Measurements from ENCODE around the gene CEP97.
"Not testable (repeated sequence)": the region's sequence is repeated elsewhere in the genome, so short reads cannot be mapped to it uniquely, and the experiment has no call there.

The CEP97 gene

DNA sequence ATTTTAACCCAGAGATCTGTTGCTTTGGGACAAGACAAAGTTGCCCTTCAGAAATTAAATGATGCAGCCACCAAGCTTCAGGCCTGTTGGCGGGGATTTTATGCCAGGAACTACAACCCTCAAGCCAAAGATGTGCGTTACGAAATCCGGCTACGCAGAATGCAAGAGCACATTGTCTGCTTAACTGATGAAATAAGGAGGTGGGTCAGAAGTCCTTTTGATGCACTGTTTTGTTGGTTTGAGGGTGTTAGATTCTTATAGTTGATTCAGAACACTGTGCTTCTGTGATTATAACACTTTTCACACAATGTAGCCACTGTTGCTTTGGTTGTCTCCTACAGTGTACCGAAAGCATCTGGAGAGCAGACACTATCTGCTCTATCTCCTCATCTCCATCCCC, 33.8 kb downstream of the CEP97 start:
- no peak for DNase-seq (ENCODE audit: low read depth in 4 of 4, low spot score in 1 of 4)

DNA sequence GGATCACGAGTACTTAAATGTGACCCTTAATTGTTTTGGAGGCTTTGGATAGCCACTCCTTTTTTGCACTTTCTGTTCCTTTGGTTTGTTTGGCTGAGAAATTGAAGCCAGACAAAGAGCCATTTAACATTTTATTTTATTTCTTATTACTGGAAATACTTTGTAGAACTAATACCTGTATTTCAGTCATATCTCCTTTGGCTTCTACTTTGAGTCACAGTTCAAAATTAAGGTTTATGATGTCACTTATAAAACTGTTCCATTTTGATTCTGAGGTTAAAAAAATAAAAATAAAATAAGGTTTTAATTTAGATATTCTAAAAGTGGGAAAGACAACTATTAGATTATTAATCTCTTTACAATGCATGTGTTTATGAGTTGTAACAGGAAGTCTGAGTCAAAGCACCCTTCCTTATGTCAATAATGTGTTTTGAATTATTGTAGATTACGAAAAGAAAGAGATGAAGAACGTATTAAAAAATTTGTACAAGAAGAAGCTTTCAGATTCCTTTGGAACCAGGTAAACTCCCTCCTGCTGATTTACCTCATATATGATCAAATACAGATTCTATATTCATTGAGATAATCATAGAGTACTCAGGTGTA, 37.7 kb downstream of the CEP97 start:
- DNase-seq (ENCODE audit: low read depth in 4 of 4, low spot score in 1 of 4) = no peak

DNA sequence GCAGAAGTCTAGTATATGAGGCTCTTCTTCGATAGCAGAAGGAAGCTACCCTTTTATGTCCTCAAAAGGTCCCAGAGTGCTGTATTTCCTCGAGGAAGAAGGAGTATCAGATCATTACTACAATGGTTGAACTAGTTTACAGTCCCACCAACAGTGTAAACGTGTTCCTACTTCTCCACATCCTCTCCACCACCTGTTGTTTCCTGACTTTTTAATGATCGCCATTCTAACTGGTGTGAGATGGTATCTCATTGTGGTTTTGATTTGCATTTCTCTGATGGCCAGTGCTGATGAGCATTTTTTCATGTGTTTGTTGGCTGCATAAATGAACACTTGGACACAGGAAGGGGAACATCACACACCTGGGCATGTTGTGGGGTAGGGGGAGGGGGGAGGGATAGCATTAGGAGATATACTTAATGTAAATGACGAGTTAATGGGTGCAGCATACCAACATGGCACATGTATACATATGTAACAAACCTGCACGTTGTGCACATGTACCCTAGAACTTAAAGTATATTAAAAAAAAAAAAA, 53.4 kb downstream of the CEP97 start:
- not testable (repeated sequence) for DNase-seq (ENCODE audit: low read depth in 4 of 4, low spot score in 1 of 4)

DNA sequence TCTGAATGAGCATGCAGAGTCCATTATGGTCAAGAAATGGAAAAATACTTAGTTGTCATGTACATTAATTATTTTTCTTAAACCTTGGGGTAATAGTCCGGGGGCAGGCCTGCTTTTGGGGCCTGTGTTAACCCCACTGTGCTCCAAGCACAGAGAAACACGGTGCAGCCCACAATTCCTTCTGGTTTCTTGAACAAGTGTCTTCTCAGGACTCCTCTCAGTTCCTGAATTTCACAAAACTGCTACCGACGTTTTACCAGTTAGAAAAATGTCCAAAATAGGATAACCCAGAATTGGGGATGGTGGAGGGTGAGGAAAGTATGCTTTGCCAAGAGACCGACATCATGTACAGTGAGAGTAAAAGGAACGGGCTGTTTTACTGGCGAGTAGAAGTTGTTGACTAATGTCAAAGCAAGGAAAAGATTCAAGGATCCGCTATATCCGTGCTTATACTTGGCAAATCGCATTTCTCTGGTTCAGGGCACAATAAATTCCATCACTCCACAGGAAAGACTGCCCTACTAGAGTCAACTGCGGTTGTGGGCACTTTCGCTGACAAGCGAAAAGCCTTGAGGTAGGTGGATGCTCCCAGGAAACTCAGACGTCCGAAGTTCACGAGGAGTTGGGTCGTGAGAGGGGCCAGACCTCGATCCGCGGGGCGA, 54.1 kb downstream of the CEP97 start:
- DNase-seq (ENCODE audit: low read depth in 4 of 4, low spot score in 1 of 4) = no peak

DNA sequence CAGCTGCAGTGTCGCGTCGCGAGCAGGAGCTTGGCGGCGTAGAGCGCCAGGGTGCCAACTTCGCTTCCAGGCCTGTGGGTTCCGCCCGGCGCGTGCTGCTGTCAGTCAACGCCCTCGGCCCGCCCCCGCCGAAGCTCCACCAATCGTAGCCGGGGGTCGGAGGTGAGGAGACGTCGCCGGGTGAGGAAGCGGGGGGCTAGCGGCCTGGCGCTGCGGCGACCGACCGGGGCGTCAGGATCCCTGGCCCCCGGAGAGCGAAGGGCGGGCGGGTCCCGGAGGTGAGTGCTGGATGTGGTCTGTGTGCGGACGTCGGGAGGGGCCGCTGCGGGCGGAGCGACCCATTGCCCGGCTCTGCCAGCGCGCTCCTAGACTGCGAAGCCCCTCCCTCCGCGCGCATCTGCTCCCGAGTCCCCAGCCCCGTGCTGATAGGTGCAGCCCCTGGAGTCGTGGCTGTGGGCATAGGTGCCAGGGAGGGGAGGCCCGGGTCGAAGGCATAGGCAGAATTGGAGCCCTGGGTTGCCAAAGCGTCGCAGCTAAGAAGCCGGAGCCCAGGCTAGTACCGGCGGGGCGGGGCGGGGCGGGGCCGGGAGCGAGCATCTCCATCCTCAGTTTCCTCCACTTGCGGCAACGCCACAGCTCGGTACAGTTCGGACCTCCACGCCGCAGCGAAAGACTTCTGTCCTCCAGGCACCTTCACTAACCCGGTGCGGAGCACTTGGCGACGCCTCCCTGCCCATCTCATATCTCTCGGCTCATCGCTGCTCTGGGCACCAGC, 54.8 kb downstream of the CEP97 start, which contains the start of gene NXPE3:
NXPE3 (plus strand) TSS at position 165 of the 775 bp plus-strand sequence. CDS start 6,386 bp downstream, outside the sequence.
- DNase-seq (ENCODE audit: low read depth in 4 of 4, low spot score in 1 of 4) = peak; percentile 87 to 94 (median 90)

DNA sequence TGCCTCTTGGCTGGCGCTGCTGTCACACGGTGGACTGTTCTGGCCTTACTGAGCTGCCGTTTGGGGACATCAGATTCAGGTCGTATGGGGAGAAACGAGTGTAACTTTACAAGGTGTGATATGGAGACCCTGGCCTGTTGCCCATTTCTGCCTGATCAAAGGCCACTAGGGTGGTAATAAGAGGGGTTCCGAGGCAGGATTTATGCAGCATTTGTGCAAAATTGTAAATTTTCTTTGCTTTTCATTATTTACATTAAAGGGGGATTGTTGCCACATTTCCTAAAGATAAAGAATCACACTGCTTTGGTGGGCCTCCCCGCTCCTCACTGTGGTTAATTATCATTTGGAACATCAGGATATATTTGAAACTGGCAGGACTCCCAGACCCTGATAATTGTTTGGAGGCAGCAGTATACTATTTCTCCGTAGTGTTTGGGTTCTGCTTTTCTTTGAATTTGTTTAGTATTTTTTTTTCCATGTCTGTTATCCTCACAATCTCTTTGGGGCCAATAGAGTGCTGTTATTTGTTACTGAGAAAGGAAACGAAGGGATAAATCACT, 55.5 kb downstream of the CEP97 start:
- DNase-seq (ENCODE audit: low read depth in 4 of 4, low spot score in 1 of 4) = peak in 1 of 4 experiments; percentile 6

DNA sequence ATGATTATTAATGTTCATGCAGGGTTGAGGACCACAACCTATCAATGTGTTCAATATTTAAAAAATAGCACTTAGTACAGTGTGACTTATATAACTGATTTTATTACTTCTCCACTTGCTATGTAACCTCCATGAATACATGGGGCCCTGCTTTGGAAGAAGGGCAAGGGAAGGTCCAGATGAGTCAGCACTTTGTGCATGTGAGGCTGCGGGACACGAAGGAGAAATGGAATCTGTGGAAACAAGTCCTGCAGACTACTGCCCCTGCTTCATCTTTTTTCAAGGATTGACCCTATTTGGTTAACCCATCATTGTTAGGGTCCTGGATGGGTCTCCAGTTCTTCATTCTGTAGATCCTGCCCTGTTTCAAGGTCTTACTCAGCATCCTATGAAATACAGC, 56.2 kb downstream of the CEP97 start:
- no peak for DNase-seq (ENCODE audit: low read depth in 4 of 4, low spot score in 1 of 4)

DNA sequence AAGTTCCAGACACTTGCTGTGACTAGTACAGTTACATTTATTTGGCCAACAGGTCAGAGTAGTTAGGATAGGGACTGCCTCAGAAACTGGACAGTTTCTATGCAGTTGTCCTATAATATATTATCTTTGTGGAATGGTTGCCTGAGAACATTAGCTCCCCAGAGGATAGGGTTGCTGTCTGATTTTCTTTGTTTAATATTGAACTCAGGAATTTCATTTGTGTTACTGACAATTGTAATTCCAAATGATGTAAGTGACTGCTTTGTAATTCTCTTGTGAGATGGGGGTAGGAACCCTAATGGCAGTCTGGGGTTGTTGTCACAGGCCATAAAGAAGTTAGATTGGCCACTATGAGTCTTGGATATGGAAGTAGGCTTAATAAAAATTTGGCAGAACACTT, 56.8 kb downstream of the CEP97 start:
- DNase-seq (ENCODE audit: low read depth in 4 of 4, low spot score in 1 of 4) = no peak

DNA sequence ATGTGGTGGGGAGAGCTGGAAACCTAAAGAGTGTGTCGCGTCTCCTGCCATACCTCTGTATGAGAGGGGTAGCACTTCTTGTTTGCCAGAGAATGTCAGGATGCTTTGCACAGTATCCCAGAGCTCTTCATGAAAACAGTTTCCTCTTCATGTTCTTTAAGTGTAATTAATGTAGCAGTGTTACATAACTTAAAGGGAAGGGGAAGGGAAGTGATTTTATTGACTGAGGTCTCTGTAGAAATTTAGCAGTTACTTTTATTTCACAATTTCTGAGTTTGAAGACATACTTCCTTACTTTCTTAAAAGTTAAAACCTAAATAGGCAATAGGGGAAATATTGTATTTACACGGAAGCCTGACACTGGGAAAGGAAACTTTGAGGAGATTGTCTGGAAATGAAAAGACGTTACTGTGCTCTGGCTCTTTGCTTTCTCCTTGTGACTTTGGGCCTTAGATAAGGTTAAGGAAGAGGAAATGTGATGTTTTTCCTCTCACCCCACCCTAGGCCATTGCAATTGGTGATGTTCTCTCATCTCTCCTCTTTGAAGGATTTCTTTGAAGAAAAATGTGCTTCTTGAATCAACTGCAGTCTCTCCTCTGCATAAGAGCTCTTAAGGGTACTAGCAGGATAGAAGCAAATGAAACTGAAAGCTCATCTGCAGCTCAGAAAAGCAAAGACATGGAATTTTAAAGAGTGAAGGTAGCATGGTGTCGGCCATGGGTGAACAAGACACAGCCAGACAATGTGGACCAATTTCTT, 60.6 kb downstream of the CEP97 start:
- DNase-seq (ENCODE audit: low read depth in 4 of 4, low spot score in 1 of 4) = no peak

DNA sequence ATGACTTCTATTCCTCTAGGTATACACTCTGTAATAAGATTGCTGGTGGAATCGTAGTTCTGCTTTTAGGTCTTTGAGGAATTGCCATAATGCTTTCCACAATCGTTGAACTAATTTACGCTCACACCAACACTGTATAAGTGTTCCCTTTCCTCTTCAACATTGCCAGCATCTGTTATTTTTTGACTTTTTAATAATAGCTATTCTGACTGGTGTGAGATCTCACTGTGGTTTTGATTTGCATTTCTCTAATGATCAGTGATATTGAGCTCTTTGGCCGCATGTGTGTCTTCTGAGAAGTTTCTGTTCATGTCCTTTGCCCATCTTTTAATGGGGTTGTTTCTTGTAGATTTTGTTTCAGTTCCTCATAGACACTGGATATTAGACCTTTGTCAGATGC, 67.4 kb downstream of the CEP97 start:
- no peak for DNase-seq (ENCODE audit: low read depth in 4 of 4, low spot score in 1 of 4)

DNA sequence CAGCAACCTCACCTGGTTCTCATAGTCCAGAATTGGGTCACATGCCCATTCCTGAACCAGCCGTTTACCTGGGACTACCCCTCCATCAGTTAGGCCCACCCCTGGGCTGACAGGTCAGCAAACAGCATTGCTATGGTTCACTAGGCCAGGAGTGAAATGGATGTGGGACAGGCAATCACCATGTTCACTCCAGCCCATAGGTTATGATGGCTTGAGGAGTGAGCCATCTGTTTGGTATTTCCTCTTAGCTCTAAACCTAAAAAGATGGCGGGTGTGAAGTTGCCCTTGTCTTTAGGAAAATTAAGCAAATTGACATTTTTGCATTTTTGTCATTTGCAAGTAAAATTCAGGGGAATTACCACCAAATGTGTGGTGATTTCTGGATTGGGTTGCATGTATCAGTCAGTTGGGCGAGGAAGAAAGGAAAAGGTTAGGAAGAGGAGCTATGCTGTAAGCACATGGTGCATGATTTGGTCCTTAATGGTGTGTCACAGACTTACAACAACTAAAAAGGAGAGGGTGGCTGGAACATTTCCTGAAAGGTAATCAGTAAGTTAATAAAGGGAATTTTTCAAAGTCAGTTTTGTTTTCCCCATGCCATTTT, 71.8 kb downstream of the CEP97 start:
- DNase-seq (ENCODE audit: low read depth in 4 of 4, low spot score in 1 of 4) = no peak

DNA sequence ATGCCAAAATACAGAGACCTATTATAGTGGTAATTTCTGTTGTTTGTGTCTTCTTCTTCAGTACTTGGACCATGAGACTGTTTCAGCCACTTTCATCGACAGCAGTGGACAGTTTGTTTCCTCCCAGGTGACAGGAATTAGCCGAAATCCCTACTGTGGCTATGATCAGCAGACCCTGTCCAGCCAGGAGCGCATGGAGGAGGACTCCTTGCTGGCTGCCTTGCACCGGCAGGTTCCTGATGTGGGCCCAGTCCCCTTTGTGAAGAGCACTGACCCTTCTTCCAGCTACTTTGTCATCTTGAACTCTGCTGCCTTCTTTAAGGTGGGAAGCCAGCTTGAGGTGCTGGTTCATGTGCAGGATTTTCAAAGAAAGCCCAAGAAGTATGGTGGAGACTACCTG, 76.8 kb downstream of the CEP97 start:
- no peak for DNase-seq (ENCODE audit: low read depth in 4 of 4, low spot score in 1 of 4)

DNA sequence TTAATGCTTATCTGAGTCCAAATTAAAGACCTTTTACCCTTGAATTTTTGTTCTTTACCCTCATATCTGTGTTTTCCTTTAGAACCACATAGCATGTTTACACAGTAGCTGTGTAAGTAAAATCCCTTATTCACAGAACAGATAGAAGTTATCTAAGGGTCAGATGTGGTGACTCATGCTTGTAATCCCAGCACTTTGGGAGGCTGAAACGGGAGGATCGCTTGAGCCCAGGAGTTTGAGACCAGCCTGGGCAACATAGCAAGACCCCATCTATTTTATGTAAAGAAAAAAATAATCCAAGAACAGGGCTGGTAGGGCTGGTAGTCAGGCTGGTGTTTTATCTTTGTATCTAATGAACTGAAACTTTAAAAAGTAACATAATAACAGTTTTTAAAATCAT, 77.8 kb downstream of the CEP97 start:
- no peak for DNase-seq (ENCODE audit: low read depth in 4 of 4, low spot score in 1 of 4)

DNA sequence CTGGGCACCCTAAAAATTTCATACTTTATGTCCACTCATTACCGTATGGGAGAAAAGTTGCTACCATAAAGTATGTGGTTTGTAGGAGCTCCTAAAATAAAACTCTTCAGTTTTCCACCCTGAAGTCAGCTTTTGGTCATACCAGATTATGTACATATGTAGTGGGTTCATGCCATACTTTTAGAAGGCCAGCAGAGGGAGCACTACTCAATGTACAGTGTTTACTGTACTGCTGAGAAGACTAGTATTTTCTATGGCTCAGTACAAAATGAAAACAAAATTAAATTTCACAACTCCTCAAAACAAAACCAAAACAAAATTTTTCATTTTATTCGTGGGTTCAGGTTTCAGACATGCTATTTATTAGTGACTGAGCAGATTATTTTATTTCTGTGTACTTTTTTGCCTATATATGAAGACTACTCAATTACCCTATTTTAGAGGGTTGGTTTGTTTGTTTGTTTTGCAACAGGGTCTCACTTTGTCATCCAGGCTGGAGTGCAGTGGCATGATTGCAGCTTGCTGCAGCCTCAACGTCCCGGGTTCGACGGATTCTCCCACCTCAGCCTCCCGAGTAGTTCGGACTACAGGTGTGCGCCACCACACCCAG, 78.9 kb downstream of the CEP97 start:
- DNase-seq (ENCODE audit: low read depth in 4 of 4, low spot score in 1 of 4) = peak in 3 of 4 experiments; percentile 23 to 34 (median 31)

DNA sequence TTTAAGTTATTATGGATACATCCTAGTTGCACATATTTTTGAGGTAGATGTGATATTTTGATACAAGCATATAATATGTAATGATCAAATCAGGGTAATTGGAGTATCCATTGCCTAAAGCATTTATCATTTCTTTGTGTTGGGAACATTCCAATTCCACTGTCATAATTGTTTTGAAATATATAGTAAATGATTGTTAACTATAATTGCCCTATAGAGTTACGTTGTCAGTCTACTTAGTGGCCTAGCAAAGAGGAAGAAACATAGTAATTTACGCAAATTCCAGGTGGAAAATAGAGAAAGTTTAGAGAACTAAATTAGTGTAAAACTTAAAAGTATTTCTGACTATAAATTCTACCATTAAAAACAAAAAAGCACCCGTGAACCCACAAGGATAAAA, 79.5 kb downstream of the CEP97 start:
- DNase-seq (ENCODE audit: low read depth in 4 of 4, low spot score in 1 of 4) = no peak

DNA sequence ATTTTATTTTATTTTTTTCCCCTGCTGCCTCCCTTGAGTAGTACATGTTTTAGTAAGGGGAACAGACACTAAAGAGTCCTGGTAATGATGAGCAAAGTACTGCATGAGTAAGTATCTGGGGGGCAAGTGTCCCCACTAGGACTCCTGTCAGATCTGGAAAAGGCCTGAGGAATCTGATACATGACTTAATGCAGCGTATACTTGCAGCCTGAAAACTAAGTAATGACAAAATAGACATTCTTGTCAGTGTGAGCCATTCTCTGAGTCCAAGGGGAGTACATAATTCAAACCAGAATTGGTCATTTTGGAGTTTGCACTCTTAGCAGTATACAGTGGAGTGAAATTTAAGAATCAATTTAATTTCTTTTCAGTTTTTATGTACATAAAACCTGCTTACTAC, 82.1 kb downstream of the CEP97 start:
- no peak for DNase-seq (ENCODE audit: low read depth in 4 of 4, low spot score in 1 of 4)

DNA sequence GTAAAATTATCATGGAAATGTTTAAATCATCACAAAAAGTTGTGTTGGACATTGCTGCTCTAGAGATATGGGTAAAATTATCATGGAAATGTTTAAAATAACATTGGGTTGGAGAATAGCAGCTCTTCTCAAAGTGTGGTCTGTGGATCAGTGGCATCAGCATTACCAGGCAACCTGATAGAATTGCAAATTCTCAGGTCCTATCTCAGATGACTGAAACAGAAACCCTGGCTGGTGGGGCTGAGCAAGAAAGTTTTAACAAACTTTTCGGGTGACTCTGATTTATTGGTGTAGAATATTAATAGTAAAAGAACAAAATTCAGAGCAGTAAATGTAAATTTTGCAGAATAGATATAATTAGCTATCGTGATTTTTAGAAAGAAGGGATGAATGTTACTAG, 83.5 kb downstream of the CEP97 start:
- no peak for DNase-seq (ENCODE audit: low read depth in 4 of 4, low spot score in 1 of 4)

DNA sequence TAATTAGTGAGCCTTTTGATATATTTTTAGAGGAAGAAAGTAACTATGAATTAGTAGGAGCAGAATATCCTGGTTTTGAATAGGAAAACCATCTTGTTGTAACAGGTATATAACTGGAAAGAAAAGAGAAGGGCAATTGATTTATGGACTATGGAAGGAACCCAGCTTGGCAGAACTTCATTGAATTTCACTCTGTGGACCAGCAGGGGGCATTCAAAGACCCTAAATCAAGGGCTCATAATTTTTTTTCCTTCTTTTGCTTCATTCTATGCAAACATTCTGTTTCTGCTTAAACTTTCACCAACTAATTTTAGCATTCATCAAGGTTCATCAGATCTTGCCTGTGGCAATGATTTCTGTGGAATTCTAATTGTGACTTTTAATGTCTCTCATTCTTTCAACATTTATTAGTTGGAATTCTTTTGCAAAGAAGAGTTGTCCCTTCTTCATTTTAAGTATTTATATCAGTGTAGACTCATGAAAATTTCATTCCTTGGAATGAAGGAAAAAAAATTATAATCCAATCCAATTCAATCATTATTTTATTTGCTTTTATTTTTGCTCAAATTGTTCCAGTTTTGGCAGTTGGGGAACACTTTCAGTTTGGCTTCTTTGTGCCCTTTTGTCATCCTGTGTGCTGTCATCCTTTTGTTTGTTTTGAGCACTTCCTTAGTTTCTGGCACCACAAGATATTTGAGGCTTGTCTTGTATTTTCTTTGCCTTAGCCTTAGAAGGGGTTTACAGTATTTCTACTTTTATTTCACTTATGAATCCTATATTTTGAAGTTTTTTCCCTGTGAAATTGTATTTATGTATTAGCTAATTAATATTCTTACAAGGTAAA, 85.0 kb downstream of the CEP97 start:
- peak in 1 of 4 experiments; percentile 13 for DNase-seq (ENCODE audit: low read depth in 4 of 4, low spot score in 1 of 4)

DNA sequence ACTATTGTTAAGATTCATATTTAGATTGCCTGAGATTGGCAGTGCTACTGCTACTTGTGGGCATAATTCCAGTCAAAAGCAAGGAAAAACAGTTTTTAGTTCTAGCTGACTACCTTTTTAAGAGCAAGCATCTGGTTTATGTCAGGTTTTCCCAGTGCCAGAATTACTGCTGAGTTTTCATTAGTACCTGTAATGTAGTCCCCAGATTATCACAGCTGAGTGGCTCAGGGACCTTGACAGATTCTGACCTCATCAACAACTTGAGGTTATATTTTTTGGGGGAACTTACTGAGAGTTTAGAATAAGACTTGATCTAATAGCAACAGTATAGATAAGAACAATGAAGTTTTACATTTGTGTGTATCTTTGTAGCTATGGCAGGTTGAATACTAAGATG, 85.6 kb downstream of the CEP97 start:
- DNase-seq (ENCODE audit: low read depth in 4 of 4, low spot score in 1 of 4) = no peak
